H1 (cell line): ENCODE data around the gene APLP1.

Experiments
- EZH2 ChIP-seq: fragments of 200-600 bp; sonication (generic); IDR thresholded peaks from 2 replicates; pipeline ENCODE4 v1.7.1; 2012; ENCODE audit warnings: low read depth, mild to moderate bottlenecking, moderate library complexity, low read length, inconsistent platforms; ENCODE audit not compliant: severe bottlenecking
- GABPA ChIP-seq: IDR thresholded peaks from 2 replicates; pipeline ENCODE4 v1.6.1; 2011; ENCODE audit warnings: mild to moderate bottlenecking, low read length, moderate library complexity, borderline replicate concordance; ENCODE audit not compliant: insufficient read depth
- POLR2A ChIP-seq, 2 experiments: IDR thresholded peaks; 1 replicate in 1 of 2; 2 replicates in 1 of 2; pipeline ENCODE4 v1.6.1; 2011; ENCODE audit warnings: low read depth in 2 of 2, low read length in 2 of 2, mild to moderate bottlenecking in 2 of 2; ENCODE audit errors: control extremely low read depth in 1 of 2
- SIRT6 ChIP-seq: IDR thresholded peaks from one replicate; pipeline ENCODE4 v1.7.1; 2012; ENCODE audit warnings: low read length, inconsistent platforms
- TAF1 ChIP-seq: IDR thresholded peaks from 2 replicates; pipeline ENCODE4 v1.6.1; 2011; ENCODE audit warnings: mild to moderate bottlenecking, low read depth, low read length
- TF ChIP-seq, protein P1 (sequence below), 3 experiments: IDR thresholded peaks; 1 replicate in 2 of 3; 2 replicates in 1 of 3; pipeline versions ENCODE4 v1.5.1 to v1.6.1; 2011; ENCODE audit warnings: low read length in 3 of 3, mild to moderate bottlenecking in 3 of 3, inconsistent platforms in 2 of 3, low read depth in 1 of 3, moderate library complexity in 1 of 3; ENCODE audit not compliant: insufficient read depth in 1 of 3; ENCODE audit errors: control extremely low read depth in 1 of 3
- TF ChIP-seq, protein P2 (sequence below): IDR thresholded peaks from 2 replicates; pipeline ENCODE4 v1.6.1; 2011; ENCODE audit warnings: low read length, improper control_type of control experiment

DNA sequence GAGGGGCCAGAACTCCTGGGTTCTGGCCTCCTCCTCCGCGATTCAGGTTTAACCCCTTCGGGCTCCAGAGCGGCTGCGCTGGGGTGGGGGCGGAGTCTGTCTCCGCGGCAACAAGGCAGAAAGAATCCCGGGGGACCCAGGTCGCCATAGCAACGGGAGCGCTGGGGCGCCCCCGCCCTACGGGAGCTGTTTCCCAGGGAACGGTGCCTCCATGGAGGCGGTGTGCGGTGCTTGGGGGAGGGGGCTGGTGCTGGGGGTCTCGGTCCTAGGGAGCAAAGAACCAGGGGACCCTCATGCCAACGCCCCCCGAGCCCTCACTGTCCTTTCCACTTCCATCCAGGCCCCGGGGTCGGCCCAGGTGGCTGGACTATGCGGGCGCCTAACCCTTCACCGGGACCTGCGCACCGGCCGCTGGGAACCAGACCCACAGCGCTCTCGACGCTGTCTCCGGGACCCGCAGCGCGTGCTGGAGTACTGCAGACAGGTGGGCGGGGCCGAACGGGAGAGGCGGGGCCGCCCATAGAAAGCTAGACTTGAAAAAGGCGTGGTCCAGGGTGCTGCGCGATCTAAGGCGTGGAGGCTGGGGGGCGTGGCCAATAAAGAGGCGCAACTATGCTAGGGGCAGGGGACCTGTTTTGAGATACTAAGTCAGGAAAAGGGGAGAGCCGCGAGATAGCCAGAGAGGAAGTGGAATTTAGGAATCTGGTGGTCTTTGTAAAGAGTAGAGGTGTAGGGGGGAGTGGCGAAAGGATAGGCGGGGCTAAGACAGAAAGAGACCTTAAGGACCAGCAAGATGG lies 1.2 kb downstream of the APLP1 start:
- TF ChIP-seq EZH2: no peak
- no peak for TF ChIP-seq SIRT6
- TF ChIP-seq, protein P1, sequence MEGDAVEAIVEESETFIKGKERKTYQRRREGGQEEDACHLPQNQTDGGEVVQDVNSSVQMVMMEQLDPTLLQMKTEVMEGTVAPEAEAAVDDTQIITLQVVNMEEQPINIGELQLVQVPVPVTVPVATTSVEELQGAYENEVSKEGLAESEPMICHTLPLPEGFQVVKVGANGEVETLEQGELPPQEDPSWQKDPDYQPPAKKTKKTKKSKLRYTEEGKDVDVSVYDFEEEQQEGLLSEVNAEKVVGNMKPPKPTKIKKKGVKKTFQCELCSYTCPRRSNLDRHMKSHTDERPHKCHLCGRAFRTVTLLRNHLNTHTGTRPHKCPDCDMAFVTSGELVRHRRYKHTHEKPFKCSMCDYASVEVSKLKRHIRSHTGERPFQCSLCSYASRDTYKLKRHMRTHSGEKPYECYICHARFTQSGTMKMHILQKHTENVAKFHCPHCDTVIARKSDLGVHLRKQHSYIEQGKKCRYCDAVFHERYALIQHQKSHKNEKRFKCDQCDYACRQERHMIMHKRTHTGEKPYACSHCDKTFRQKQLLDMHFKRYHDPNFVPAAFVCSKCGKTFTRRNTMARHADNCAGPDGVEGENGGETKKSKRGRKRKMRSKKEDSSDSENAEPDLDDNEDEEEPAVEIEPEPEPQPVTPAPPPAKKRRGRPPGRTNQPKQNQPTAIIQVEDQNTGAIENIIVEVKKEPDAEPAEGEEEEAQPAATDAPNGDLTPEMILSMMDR (IDR thresholded peaks at IDR 0.05; ENCODE audit: control extremely low read depth in 1 of 3, insufficient read depth in 1 of 3, low read depth in 1 of 3, low read length in 3 of 3): 0 out of 4 replicates have a peak, but pooled peaks of 1 of the 3 experiments have one; percentile 4
- 0 out of 2 replicates have a peak, but pooled peaks have one; percentile 13 for TF ChIP-seq TAF1
- TF ChIP-seq POLR2A (IDR thresholded peaks at IDR 0.05; ENCODE audit: control extremely low read depth in 1 of 2, low read depth in 2 of 2, low read length in 2 of 2): no peak
- TF ChIP-seq, protein P2, sequence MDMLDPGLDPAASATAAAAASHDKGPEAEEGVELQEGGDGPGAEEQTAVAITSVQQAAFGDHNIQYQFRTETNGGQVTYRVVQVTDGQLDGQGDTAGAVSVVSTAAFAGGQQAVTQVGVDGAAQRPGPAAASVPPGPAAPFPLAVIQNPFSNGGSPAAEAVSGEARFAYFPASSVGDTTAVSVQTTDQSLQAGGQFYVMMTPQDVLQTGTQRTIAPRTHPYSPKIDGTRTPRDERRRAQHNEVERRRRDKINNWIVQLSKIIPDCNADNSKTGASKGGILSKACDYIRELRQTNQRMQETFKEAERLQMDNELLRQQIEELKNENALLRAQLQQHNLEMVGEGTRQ: no peak
- TF ChIP-seq GABPA: no peak
